ENCODE data around the gene FLYWCH1. TPM values are rescaled to one million over a fixed set of nuclear protein-coding genes. Genes with fewer than 3 reads are reported as not detected.
A peak's percentile ranks its signal among the peaks of the same experiment; 100 is the strongest.

The FLYWCH1 gene, protein sequence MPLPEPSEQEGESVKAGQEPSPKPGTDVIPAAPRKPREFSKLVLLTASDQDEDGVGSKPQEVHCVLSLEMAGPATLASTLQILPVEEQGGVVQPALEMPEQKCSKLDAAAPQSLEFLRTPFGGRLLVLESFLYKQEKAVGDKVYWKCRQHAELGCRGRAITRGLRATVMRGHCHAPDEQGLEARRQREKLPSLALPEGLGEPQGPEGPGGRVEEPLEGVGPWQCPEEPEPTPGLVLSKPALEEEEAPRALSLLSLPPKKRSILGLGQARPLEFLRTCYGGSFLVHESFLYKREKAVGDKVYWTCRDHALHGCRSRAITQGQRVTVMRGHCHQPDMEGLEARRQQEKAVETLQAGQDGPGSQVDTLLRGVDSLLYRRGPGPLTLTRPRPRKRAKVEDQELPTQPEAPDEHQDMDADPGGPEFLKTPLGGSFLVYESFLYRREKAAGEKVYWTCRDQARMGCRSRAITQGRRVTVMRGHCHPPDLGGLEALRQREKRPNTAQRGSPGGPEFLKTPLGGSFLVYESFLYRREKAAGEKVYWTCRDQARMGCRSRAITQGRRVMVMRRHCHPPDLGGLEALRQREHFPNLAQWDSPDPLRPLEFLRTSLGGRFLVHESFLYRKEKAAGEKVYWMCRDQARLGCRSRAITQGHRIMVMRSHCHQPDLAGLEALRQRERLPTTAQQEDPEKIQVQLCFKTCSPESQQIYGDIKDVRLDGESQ
- total RNA-seq = 44.4 and 58.5 TPM in 2 replicates
- 12.0 and 16.4 TPM in 2 replicates for polyA plus RNA-seq
- 18.7 and 24.0 TPM in 2 replicates for polyA plus RNA-seq (2012)
- 15.7 and 18.2 TPM in 2 replicates for polyA minus RNA-seq (ENCODE audit: low replicate concordance)

DNA sequence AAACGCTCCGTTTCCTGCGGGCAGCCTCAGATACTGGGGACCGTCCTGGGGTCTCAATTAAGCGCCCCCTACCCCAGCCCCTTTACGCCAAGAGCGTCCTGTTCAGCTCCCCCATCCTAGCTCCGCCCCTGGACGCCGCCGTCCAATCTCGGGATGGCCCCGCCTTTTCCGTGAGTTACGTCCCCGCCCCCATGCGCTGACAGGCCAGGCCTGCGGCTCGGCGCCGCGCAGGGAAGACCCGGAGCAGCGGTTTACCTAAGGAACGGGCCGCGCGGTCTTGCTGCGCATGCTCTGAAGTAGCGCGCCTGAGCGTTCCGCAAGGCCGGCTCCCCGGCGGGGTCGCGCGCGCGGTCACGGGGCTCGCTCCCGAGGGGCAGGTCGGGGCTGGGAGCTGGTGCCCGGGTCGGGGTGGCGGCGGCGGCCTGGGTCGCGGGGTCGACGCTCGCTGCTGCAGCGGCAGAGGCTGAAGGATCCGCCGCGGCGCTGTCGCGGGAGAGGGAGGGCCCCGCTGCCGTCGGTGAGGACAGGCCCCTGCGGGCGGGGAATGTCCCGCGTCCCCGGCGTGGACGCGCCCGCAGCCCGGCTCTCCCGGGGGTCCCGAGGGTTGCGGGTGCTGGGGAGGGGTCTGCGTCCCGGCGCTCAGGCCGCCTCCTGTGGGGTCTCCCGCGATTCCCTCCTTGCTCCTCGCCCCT is at the start of gene FLYWCH1:
Gene FLYWCH1, plus strand, starts transcription at position 294 of the 692 bp plus-strand sequence. CDS start 17,755 bp downstream, outside the sequence.
- H3K4me1 ChIP-seq (ENCODE audit: control insufficient read depth, extremely low read depth, insufficient read depth, low read length) = peaks cover 3% of the 10 kb centered on the region
- H2AFZ ChIP-seq (ENCODE audit: low read length) = peak within 1 kb of the TSS; percentile 94
- H4K20me1 ChIP-seq (ENCODE audit: control insufficient read depth, extremely low read depth, insufficient read depth, low read length) = no peaks in the 10 kb centered on the region
- H3K4me2 ChIP-seq (ENCODE audit: extremely low read depth, insufficient read depth, low read length) = peak within 1 kb of the TSS; percentile 81
- H3K79me2 ChIP-seq (ENCODE audit: control insufficient read depth, insufficient read depth, low read length) = peaks cover 11% of the 10 kb centered on the region
- peaks cover 4% of the 10 kb centered on the region for H3K36me3 ChIP-seq (ENCODE audit: control insufficient read depth, insufficient read depth, low read length)
- peak within 1 kb of the TSS; percentile 83 for H3K27ac ChIP-seq (ENCODE audit: insufficient read depth, low read length)
- no peaks in the 10 kb centered on the region for H3K9me3 ChIP-seq (ENCODE audit: control insufficient read depth, insufficient read depth, low read depth, low read length)
- TF ChIP-seq EZH2 (IDR thresholded peaks at IDR 0.05; ENCODE audit: low read length, missing control alignments) (no peak), CTCF (conservative IDR thresholded peaks at IDR 0.05 in 1 of 2, IDR thresholded peaks at IDR 0.05 in 1 of 2; ENCODE audit: low read depth in 1 of 2, low read length in 2 of 2) (no peak)
- peak within 1 kb of the TSS; percentile 83 for H3K9ac ChIP-seq (ENCODE audit: insufficient read depth, low read length)
- peak within 1 kb of the TSS; percentile 69 to 94 (median 78) for H3K4me3 ChIP-seq (replicated peaks in 1 of 4; ENCODE audit: control extremely low read depth in 1 of 4, insufficient read depth in 1 of 4, low read depth in 3 of 4, low read length in 4 of 4)
- DNase-seq (ENCODE audit: low read depth in 2 of 2) = peak; percentile 97 to 98
- H3K27me3 ChIP-seq (ENCODE audit: control insufficient read depth, insufficient read depth, low read length) = no peaks in the 10 kb centered on the region

DNA sequence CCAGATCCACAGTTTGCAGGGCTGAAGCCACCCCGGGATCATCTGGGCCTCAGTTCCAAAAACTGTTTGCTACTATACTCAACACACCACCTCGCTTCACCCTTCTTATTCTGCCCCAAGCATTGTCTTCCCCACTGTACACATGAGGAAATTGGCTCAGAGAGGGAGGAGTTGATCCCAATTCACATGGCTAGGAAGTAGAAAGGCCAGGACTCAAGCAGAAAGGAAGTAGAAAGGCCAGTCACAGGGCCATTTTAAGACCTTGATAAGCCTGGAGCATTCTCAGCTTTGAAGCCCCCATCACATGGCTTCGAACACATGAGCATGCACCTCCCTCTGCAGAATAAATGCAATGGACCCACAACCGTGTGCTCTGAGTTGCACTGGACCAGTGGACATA is 46.1 kb upstream of the FLYWCH1 start:
- Histone ChIP-seq H3K4me1 (ENCODE audit: control insufficient read depth, extremely low read depth, insufficient read depth, low read length) (no peaks in the 10 kb centered on the region), H3K36me3 (ENCODE audit: control insufficient read depth, insufficient read depth, low read length) (no peaks in the 10 kb centered on the region), H2AFZ (ENCODE audit: low read length) (no peak overlapping the region)

More for the DNA sequence above, 46.1 kb upstream of the FLYWCH1 start:
- H3K27ac ChIP-seq (ENCODE audit: insufficient read depth, low read length) = no peak overlapping the region
- H3K9me3 ChIP-seq (ENCODE audit: control insufficient read depth, insufficient read depth, low read depth, low read length) = no peaks in the 10 kb centered on the region
- no peak overlapping the region for H3K4me2 ChIP-seq (ENCODE audit: extremely low read depth, insufficient read depth, low read length)
- no peaks in the 10 kb centered on the region for H3K27me3 ChIP-seq (ENCODE audit: control insufficient read depth, insufficient read depth, low read length)
- H3K4me3 ChIP-seq (replicated peaks in 1 of 4; ENCODE audit: control extremely low read depth in 1 of 4, insufficient read depth in 1 of 4, low read depth in 3 of 4, low read length in 4 of 4) = no peak overlapping the region
- H4K20me1 ChIP-seq (ENCODE audit: control insufficient read depth, extremely low read depth, insufficient read depth, low read length) = no peaks in the 10 kb centered on the region
- DNase-seq (ENCODE audit: low read depth in 2 of 2) = no peak
- TF ChIP-seq CTCF (conservative IDR thresholded peaks at IDR 0.05 in 1 of 2, IDR thresholded peaks at IDR 0.05 in 1 of 2; ENCODE audit: low read depth in 1 of 2, low read length in 2 of 2) (no peak), EZH2 (IDR thresholded peaks at IDR 0.05; ENCODE audit: low read length, missing control alignments) (no peak)
- H3K79me2 ChIP-seq (ENCODE audit: control insufficient read depth, insufficient read depth, low read length) = no peaks in the 10 kb centered on the region
- H3K9ac ChIP-seq (ENCODE audit: insufficient read depth, low read length) = no peak overlapping the region

Data from fibroblast of lung (primary cell).